ENCODE data around the gene PHRF1. TPM values are rescaled to one million over a fixed set of nuclear protein-coding genes. Genes with fewer than 3 reads are reported as not detected.
A peak's percentile ranks its signal among the peaks of the same experiment; 100 is the strongest.

The PHRF1 gene
- total RNA-seq, 1 experiment from 2014 or later, result 45.5 TPM

DNA sequence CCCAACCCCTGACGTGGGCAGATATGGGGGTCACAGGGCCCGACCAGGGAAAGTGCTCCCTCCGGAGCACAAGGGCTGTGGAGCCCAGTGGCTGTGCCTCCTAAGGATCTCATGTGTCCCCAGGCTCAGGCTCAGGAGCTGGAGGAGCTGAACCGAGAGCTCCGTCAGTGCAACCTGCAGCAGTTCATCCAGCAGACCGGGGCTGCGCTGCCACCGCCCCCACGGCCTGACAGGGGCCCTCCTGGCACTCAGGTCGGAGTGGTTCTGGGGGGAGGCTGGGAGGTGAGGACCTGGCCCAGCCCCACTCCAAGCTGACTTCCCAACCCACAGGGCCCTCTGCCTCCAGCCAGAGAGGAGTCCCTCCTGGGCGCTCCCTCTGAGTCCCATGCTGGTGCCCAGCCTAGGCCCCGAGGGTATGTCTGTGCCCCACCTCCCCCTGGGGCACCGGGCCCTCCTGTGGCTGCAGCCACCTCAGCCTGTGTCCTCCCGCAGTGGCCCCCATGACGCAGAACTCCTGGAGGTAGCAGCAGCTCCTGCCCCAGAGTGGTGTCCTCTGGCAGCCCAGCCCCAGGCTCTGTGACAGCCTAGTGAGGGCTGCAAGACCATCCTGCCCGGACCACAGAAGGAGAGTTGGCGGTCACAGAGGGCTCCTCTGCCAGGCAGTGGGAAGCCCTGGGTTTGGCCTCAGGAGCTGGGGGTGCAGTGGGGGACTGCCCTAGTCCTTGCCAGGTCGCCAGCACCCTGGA, 13.0 kb upstream of the PHRF1 start:
- Histone ChIP-seq H3K9me2 (ENCODE audit: insufficient read depth) (no peaks in the 10 kb centered on the region), H3K4me2 (ENCODE audit: low read length) (no peak overlapping the region)

More for the DNA sequence above, 13.0 kb upstream of the PHRF1 start:
- Histone ChIP-seq H4K20me1 (ENCODE audit: insufficient read depth) (no peaks in the 10 kb centered on the region), H3K4me1 (ENCODE audit: control insufficient read depth in 1 of 2, insufficient read depth in 2 of 2, low read length in 2 of 2) (peaks cover 23 to 65% of the 10 kb centered on the region in 2 experiments), H3K27me3 (ENCODE audit: insufficient read depth, low read length) (no peaks in the 10 kb centered on the region), H3K9me3 (ENCODE audit: control insufficient read depth in 1 of 2, insufficient read depth in 1 of 2, low read depth in 1 of 2, low read length in 2 of 2) (no peaks in the 10 kb centered on the region), H3K79me2 (ENCODE audit: insufficient read depth, low read length) (peaks cover 15% of the 10 kb centered on the region), H3K27ac (ENCODE audit: low read depth, low read length) (peak overlapping the region; percentile 17; the same call in 1 of the 2 replicates), H3K4me3 (replicated peaks in 1 of 2; ENCODE audit: low read depth in 1 of 2, low read length in 2 of 2) (no peak overlapping the region), H3K9ac (ENCODE audit: low read length) (no peak overlapping the region), H3K36me3 (ENCODE audit: control insufficient read depth in 1 of 2, insufficient read depth in 2 of 2, low read length in 2 of 2) (0 out of 4 replicates have a peak, but pooled peaks cover 0 to 3% of the 10 kb centered on the region in 2 experiments), H2AFZ (ENCODE audit: low read depth, low read length, poor library complexity, severe bottlenecking) (no peak overlapping the region)
- BruUV-seq (replicated peaks), result no TSS peak
- intact Hi-C loops (cut with micrococcal nuclease), result no loop called here
- no peak for TF ChIP-seq FOSL1 (IDR thresholded peaks at IDR 0.05; ENCODE audit: low read depth)
- TF ChIP-seq, protein P1, sequence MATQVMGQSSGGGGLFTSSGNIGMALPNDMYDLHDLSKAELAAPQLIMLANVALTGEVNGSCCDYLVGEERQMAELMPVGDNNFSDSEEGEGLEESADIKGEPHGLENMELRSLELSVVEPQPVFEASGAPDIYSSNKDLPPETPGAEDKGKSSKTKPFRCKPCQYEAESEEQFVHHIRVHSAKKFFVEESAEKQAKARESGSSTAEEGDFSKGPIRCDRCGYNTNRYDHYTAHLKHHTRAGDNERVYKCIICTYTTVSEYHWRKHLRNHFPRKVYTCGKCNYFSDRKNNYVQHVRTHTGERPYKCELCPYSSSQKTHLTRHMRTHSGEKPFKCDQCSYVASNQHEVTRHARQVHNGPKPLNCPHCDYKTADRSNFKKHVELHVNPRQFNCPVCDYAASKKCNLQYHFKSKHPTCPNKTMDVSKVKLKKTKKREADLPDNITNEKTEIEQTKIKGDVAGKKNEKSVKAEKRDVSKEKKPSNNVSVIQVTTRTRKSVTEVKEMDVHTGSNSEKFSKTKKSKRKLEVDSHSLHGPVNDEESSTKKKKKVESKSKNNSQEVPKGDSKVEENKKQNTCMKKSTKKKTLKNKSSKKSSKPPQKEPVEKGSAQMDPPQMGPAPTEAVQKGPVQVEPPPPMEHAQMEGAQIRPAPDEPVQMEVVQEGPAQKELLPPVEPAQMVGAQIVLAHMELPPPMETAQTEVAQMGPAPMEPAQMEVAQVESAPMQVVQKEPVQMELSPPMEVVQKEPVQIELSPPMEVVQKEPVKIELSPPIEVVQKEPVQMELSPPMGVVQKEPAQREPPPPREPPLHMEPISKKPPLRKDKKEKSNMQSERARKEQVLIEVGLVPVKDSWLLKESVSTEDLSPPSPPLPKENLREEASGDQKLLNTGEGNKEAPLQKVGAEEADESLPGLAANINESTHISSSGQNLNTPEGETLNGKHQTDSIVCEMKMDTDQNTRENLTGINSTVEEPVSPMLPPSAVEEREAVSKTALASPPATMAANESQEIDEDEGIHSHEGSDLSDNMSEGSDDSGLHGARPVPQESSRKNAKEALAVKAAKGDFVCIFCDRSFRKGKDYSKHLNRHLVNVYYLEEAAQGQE (IDR thresholded peaks at IDR 0.05; ENCODE audit: low read depth), result no peak
- TF ChIP-seq ZFX (IDR thresholded peaks at IDR 0.05), result no peak
- TF ChIP-seq, protein P2, sequence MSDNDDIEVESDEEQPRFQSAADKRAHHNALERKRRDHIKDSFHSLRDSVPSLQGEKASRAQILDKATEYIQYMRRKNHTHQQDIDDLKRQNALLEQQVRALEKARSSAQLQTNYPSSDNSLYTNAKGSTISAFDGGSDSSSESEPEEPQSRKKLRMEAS (IDR thresholded peaks at IDR 0.05), result no peak
- no peak for TF ChIP-seq JUND (IDR thresholded peaks at IDR 0.05)
- TF ChIP-seq SP1 (IDR thresholded peaks at IDR 0.05; ENCODE audit: low read depth), result no peak
- TF ChIP-seq YY1 (IDR thresholded peaks at IDR 0.05; ENCODE audit: extremely low read depth, insufficient replicate concordance, low read depth, low read length), result no peak
- no peak for TF ChIP-seq EZH2phosphoT487 (IDR thresholded peaks at IDR 0.05; ENCODE audit: borderline replicate concordance)
- TF ChIP-seq, protein P3, sequence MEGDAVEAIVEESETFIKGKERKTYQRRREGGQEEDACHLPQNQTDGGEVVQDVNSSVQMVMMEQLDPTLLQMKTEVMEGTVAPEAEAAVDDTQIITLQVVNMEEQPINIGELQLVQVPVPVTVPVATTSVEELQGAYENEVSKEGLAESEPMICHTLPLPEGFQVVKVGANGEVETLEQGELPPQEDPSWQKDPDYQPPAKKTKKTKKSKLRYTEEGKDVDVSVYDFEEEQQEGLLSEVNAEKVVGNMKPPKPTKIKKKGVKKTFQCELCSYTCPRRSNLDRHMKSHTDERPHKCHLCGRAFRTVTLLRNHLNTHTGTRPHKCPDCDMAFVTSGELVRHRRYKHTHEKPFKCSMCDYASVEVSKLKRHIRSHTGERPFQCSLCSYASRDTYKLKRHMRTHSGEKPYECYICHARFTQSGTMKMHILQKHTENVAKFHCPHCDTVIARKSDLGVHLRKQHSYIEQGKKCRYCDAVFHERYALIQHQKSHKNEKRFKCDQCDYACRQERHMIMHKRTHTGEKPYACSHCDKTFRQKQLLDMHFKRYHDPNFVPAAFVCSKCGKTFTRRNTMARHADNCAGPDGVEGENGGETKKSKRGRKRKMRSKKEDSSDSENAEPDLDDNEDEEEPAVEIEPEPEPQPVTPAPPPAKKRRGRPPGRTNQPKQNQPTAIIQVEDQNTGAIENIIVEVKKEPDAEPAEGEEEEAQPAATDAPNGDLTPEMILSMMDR (IDR thresholded peaks at IDR 0.05 in 2 of 3, conservative IDR thresholded peaks at IDR 0.05 in 1 of 3; ENCODE audit: borderline replicate concordance in 1 of 3, insufficient read depth in 1 of 3, low read depth in 2 of 3, low read length in 2 of 3), result no peak
- no peak for TF ChIP-seq ELF1 (IDR thresholded peaks at IDR 0.05; ENCODE audit: borderline replicate concordance, low read depth)
- no peak for TF ChIP-seq SRF (IDR thresholded peaks at IDR 0.05; ENCODE audit: low read depth)
- TF ChIP-seq, protein P4, sequence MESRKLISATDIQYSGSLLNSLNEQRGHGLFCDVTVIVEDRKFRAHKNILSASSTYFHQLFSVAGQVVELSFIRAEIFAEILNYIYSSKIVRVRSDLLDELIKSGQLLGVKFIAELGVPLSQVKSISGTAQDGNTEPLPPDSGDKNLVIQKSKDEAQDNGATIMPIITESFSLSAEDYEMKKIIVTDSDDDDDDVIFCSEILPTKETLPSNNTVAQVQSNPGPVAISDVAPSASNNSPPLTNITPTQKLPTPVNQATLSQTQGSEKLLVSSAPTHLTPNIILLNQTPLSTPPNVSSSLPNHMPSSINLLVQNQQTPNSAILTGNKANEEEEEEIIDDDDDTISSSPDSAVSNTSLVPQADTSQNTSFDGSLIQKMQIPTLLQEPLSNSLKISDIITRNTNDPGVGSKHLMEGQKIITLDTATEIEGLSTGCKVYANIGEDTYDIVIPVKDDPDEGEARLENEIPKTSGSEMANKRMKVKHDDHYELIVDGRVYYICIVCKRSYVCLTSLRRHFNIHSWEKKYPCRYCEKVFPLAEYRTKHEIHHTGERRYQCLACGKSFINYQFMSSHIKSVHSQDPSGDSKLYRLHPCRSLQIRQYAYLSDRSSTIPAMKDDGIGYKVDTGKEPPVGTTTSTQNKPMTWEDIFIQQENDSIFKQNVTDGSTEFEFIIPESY (IDR thresholded peaks at IDR 0.05; ENCODE audit: extremely low read depth, insufficient replicate concordance, low read length), result no peak
- TF ChIP-seq RAD21 (IDR thresholded peaks at IDR 0.05; ENCODE audit: low read depth), result no peak
- no peak for TF ChIP-seq POLR2AphosphoS5 (IDR thresholded peaks at IDR 0.05; ENCODE audit: low read depth, low read length)
- ATAC-seq, result no peak
- DNase-seq (ENCODE audit: low read depth, low spot score), result no peak
- RAD21 ChIA-PET (ENCODE audit: low non-redundant PET in 1 of 2, low total read pairs in 2 of 2, uncharacterized antibody in 2 of 2, unreplicated experiment in 2 of 2), result no interaction called here
- CTCF ChIA-PET, result no interaction called here
- POLR2A ChIA-PET, result interaction anchor here (2.1 kb wide), 1 partner anchor 13 kb away, joined by 8 read pairs; the partner anchor contains the start of gene PHRF1

All from HCT116 (cell line).